ENCODE data around the gene ZC2HC1C.
A peak's percentile ranks its signal among the peaks of the same experiment; 100 is the strongest.
"Not testable (repeated sequence)": the region's sequence is repeated elsewhere in the genome, so short reads cannot be mapped to it uniquely, and the experiment has no call there.

Gene ZC2HC1C

GRCh38 chr14:75063013-75063412 lies 6.4 kb upstream of the ZC2HC1C start:
- DNase-seq (ENCODE audit: low read depth, low spot score): no peak
- peak overlapping the region; percentile 75 for H3K4me3 ChIP-seq (ENCODE audit: low read depth, low read length)
- in situ Hi-C loops (cut with HindIII; ENCODE audit: low sequenced_read_pairs): no loop called here
- TF ChIP-seq CTCF (IDR thresholded peaks at IDR 0.05; ENCODE audit: low read depth, low read length): no peak

GRCh38 chr14:75063491-75064204 lies 5.8 kb upstream of the ZC2HC1C start, which contains the start of gene ACYP1:
Gene ACYP1 (minus strand): TSS chr14:75064024. CDS start chr14:75063553, 471 bp downstream.
- H3K4me3 ChIP-seq (ENCODE audit: low read depth, low read length): peak within 1 kb of the TSS; percentile 75
- no peak for TF ChIP-seq CTCF (IDR thresholded peaks at IDR 0.05; ENCODE audit: low read depth, low read length)
- in situ Hi-C loops (cut with HindIII; ENCODE audit: low sequenced_read_pairs): no loop called here
- peak; percentile 89 for DNase-seq (ENCODE audit: low read depth, low spot score)

DNA sequence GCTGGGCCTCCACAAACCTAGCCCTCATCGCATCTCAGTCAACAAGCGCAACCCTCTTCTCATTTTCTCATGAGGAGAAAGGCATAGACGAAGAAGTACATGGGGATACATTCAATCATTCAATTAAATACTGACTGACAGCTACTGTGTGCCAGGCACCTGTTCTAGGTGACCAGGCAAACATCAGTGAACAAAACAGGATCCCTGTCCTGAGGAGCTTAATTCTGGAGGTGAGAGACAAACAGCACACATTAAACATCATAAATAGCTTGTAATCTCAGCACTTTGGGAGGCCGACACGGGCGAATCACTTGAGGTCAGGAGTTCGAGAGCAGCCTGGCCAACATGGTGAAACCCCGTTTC lies 5.3 kb upstream of the ZC2HC1C start:
- in situ Hi-C loops (cut with HindIII; ENCODE audit: low sequenced_read_pairs): no loop called here
- no peak for TF ChIP-seq CTCF (IDR thresholded peaks at IDR 0.05; ENCODE audit: low read depth, low read length)
- DNase-seq (ENCODE audit: low read depth, low spot score): no peak
- peak overlapping the region; percentile 75 for H3K4me3 ChIP-seq (ENCODE audit: low read depth, low read length)

GRCh38 chr14:75066691-75067090 lies 2.8 kb upstream of the ZC2HC1C start:
- in situ Hi-C loops (cut with HindIII; ENCODE audit: low sequenced_read_pairs): no loop called here
- DNase-seq (ENCODE audit: low read depth, low spot score): no peak
- TF ChIP-seq CTCF (IDR thresholded peaks at IDR 0.05; ENCODE audit: low read depth, low read length): no peak
- H3K4me3 ChIP-seq (ENCODE audit: low read depth, low read length): no peak overlapping the region

GRCh38 chr14:75067212-75067611 lies 2.2 kb upstream of the ZC2HC1C start:
- no peak for TF ChIP-seq CTCF (IDR thresholded peaks at IDR 0.05; ENCODE audit: low read depth, low read length)
- in situ Hi-C loops (cut with HindIII; ENCODE audit: low sequenced_read_pairs): no loop called here

GRCh38 chr14:75067765-75068164 lies 1.7 kb upstream of the ZC2HC1C start:
- H3K4me3 ChIP-seq (ENCODE audit: low read depth, low read length); in situ Hi-C loops (cut with HindIII; ENCODE audit: low sequenced_read_pairs); DNase-seq (ENCODE audit: low read depth, low spot score): not testable (repeated sequence)

More at GRCh38 chr14:75067212-75067611, 2.2 kb upstream of the ZC2HC1C start:
- DNase-seq (ENCODE audit: low read depth, low spot score): no peak
- no peak overlapping the region for H3K4me3 ChIP-seq (ENCODE audit: low read depth, low read length)

DNA sequence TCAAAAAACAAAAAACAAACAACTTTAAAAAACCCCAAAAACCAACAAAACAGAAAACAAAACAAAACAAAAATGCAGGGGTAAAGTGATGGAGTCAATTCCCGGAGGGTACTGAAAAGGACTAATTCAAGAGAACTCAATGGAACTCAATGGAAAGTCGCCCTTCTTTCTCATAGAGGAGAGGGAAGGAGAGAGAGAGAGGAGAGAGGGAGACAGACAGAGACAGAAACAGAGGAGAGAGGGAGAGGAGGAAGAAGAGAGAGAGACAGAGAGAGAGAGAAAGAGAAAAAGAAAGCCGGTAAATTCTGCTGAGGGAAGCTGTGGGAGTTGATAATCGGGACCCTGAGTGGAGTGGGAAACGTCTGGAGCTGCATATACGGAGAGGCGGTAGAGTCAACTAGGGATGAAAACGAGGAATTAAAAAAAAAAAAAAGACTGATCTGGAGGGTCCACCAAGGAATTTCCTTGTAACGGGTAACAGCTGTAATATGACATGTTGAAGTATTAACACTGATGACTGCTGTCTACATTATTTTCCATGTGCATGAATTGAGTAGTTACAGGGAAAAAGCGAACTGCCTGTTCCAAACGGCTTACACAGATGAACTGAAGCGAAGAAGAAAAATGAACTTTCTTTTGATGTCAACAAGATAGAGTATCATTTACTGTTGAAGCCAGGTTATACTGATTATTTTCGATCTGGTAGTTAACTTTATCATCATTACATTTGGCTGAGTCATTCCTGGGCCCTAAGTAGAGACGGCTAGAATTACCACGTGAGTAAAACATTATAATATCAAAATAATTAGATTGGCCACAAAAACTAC lies 934 bp upstream of the ZC2HC1C start:
- in situ Hi-C loops (cut with HindIII; ENCODE audit: low sequenced_read_pairs): no loop called here
- peak overlapping the region; percentile 52 for H3K4me3 ChIP-seq (ENCODE audit: low read depth, low read length)
- peak; percentile 70 for DNase-seq (ENCODE audit: low read depth, low spot score)
- TF ChIP-seq CTCF (IDR thresholded peaks at IDR 0.05; ENCODE audit: low read depth, low read length): no peak

Measured in astrocyte of the spinal cord (primary cell).